ENCODE data around the gene ANXA5.

Gene ANXA5

GRCh38 chr4:121711263-121712000 lies 14.7 kb upstream of the ANXA5 start:
- Histone ChIP-seq H3K27me3 (ENCODE audit: control insufficient read depth in 1 of 2, insufficient read depth in 2 of 2, low read length in 2 of 2) (no peaks in the 10 kb centered on the region), H3K4me3 (ENCODE audit: low read length in 2 of 2) (peak overlapping the region; percentile 66 to 71), H3K36me3 (ENCODE audit: control insufficient read depth in 2 of 2, insufficient read depth in 2 of 2, low read length in 2 of 2) (no peaks in the 10 kb centered on the region), H3K27ac (ENCODE audit: low read length) (peak overlapping the region; percentile 69), H3K9ac (ENCODE audit: low read length in 2 of 2) (peak overlapping the region; percentile 78 to 84), H3K9me3 (ENCODE audit: control insufficient read depth in 2 of 2, low read length in 2 of 2) (no peaks in the 10 kb centered on the region), H3K4me1 (ENCODE audit: control insufficient read depth, insufficient read depth, low read length) (no peaks in the 10 kb centered on the region)

GRCh38 chr4:121709766-121710405 lies 13.1 kb upstream of the ANXA5 start:
- no peaks in the 10 kb centered on the region for H3K4me1 ChIP-seq (ENCODE audit: control insufficient read depth, insufficient read depth, low read length)
- no peak overlapping the region for H3K27ac ChIP-seq (ENCODE audit: low read length)
- H3K9me3 ChIP-seq (ENCODE audit: control insufficient read depth in 2 of 2, low read length in 2 of 2), result no peaks in the 10 kb centered on the region
- H3K9ac ChIP-seq (ENCODE audit: low read length in 2 of 2), result no peak overlapping the region
- no peaks in the 10 kb centered on the region for H3K36me3 ChIP-seq (ENCODE audit: control insufficient read depth in 2 of 2, insufficient read depth in 2 of 2, low read length in 2 of 2)
- H3K4me3 ChIP-seq (ENCODE audit: low read length in 2 of 2), result no peak overlapping the region
- H3K27me3 ChIP-seq (ENCODE audit: control insufficient read depth in 1 of 2, insufficient read depth in 2 of 2, low read length in 2 of 2), result no peaks in the 10 kb centered on the region

GRCh38 chr4:121707344-121707743 lies 10.6 kb upstream of the ANXA5 start:
- H3K27me3 ChIP-seq (ENCODE audit: control insufficient read depth in 1 of 2, insufficient read depth in 2 of 2, low read length in 2 of 2), result no peaks in the 10 kb centered on the region
- no peaks in the 10 kb centered on the region for H3K4me1 ChIP-seq (ENCODE audit: control insufficient read depth, insufficient read depth, low read length)
- H3K27ac ChIP-seq (ENCODE audit: low read length), result no peak overlapping the region
- no peaks in the 10 kb centered on the region for H3K36me3 ChIP-seq (ENCODE audit: control insufficient read depth in 2 of 2, insufficient read depth in 2 of 2, low read length in 2 of 2)
- H3K4me3 ChIP-seq (ENCODE audit: low read length in 2 of 2), result no peak overlapping the region
- H3K9me3 ChIP-seq (ENCODE audit: control insufficient read depth in 2 of 2, low read length in 2 of 2), result peaks cover 0 to 2% of the 10 kb centered on the region in 2 donors
- H3K9ac ChIP-seq (ENCODE audit: low read length in 2 of 2), result no peak overlapping the region

- Histone ChIP-seq H3K9ac (ENCODE audit: low read length in 2 of 2) (no peak overlapping the region), H3K27ac (ENCODE audit: low read length) (no peak overlapping the region), H3K9me3 (ENCODE audit: control insufficient read depth in 2 of 2, low read length in 2 of 2) (peaks cover 0 to 4% of the 10 kb centered on the region in 2 donors), H3K4me3 (ENCODE audit: low read length in 2 of 2) (no peak overlapping the region), H3K4me1 (ENCODE audit: control insufficient read depth, insufficient read depth, low read length) (no peaks in the 10 kb centered on the region), H3K27me3 (ENCODE audit: control insufficient read depth in 1 of 2, insufficient read depth in 2 of 2, low read length in 2 of 2) (no peaks in the 10 kb centered on the region), H3K36me3 (ENCODE audit: control insufficient read depth in 2 of 2, insufficient read depth in 2 of 2, low read length in 2 of 2) (no peaks in the 10 kb centered on the region)
Measured at GRCh38 chr4:121706595-121707021, 9.8 kb upstream of the ANXA5 start.

GRCh38 chr4:121705521-121705920 lies 8.7 kb upstream of the ANXA5 start:
- Histone ChIP-seq H3K4me3 (ENCODE audit: low read length in 2 of 2) (no peak overlapping the region), H3K9ac (ENCODE audit: low read length in 2 of 2) (no peak overlapping the region), H3K36me3 (ENCODE audit: control insufficient read depth in 2 of 2, insufficient read depth in 2 of 2, low read length in 2 of 2) (no peaks in the 10 kb centered on the region), H3K27me3 (ENCODE audit: control insufficient read depth in 1 of 2, insufficient read depth in 2 of 2, low read length in 2 of 2) (no peaks in the 10 kb centered on the region), H3K4me1 (ENCODE audit: control insufficient read depth, insufficient read depth, low read length) (no peaks in the 10 kb centered on the region), H3K9me3 (ENCODE audit: control insufficient read depth in 2 of 2, low read length in 2 of 2) (peaks cover 0 to 4% of the 10 kb centered on the region in 2 donors), H3K27ac (ENCODE audit: low read length) (no peak overlapping the region)

- Histone ChIP-seq H3K27ac (ENCODE audit: low read length) (no peak overlapping the region), H3K9ac (ENCODE audit: low read length in 2 of 2) (no peak overlapping the region), H3K9me3 (ENCODE audit: control insufficient read depth in 2 of 2, low read length in 2 of 2) (peaks cover 0 to 4% of the 10 kb centered on the region in 2 donors), H3K4me1 (ENCODE audit: control insufficient read depth, insufficient read depth, low read length) (peaks cover 7% of the 10 kb centered on the region), H3K36me3 (ENCODE audit: control insufficient read depth in 2 of 2, insufficient read depth in 2 of 2, low read length in 2 of 2) (no peaks in the 10 kb centered on the region), H3K4me3 (ENCODE audit: low read length in 2 of 2) (no peak overlapping the region), H3K27me3 (ENCODE audit: control insufficient read depth in 1 of 2, insufficient read depth in 2 of 2, low read length in 2 of 2) (no peaks in the 10 kb centered on the region)
Measured at GRCh38 chr4:121702136-121702535, 5.4 kb upstream of the ANXA5 start.

- peaks cover 7% of the 10 kb centered on the region for H3K4me1 ChIP-seq (ENCODE audit: control insufficient read depth, insufficient read depth, low read length)
- no peaks in the 10 kb centered on the region for H3K27me3 ChIP-seq (ENCODE audit: control insufficient read depth in 1 of 2, insufficient read depth in 2 of 2, low read length in 2 of 2)
- no peak overlapping the region for H3K27ac ChIP-seq (ENCODE audit: low read length)
- peaks cover 0 to 4% of the 10 kb centered on the region in 2 donors for H3K9me3 ChIP-seq (ENCODE audit: control insufficient read depth in 2 of 2, low read length in 2 of 2)
- H3K9ac ChIP-seq (ENCODE audit: low read length in 2 of 2), result no peak overlapping the region
- H3K36me3 ChIP-seq (ENCODE audit: control insufficient read depth in 2 of 2, insufficient read depth in 2 of 2, low read length in 2 of 2), result no peaks in the 10 kb centered on the region
- no peak overlapping the region for H3K4me3 ChIP-seq (ENCODE audit: low read length in 2 of 2)
Measured at GRCh38 chr4:121701263-121701662, 4.5 kb upstream of the ANXA5 start.

- Histone ChIP-seq H3K9me3 (ENCODE audit: control insufficient read depth in 2 of 2, low read length in 2 of 2) (peaks cover 0 to 4% of the 10 kb centered on the region in 2 donors), H3K27me3 (ENCODE audit: control insufficient read depth in 1 of 2, insufficient read depth in 2 of 2, low read length in 2 of 2) (no peaks in the 10 kb centered on the region), H3K36me3 (ENCODE audit: control insufficient read depth in 2 of 2, insufficient read depth in 2 of 2, low read length in 2 of 2) (no peaks in the 10 kb centered on the region), H3K4me1 (ENCODE audit: control insufficient read depth, insufficient read depth, low read length) (peaks cover 11% of the 10 kb centered on the region), H3K9ac (ENCODE audit: low read length in 2 of 2) (no peak overlapping the region), H3K27ac (ENCODE audit: low read length) (no peak overlapping the region), H3K4me3 (ENCODE audit: low read length in 2 of 2) (peak overlapping the region in 1 of 2 donors; percentile 94)
Measured at GRCh38 chr4:121698236-121698671, 1.5 kb upstream of the ANXA5 start.

- H3K4me1 ChIP-seq (ENCODE audit: control insufficient read depth, insufficient read depth, low read length), result peaks cover 18% of the 10 kb centered on the region
- H3K9me3 ChIP-seq (ENCODE audit: control insufficient read depth in 2 of 2, low read length in 2 of 2), result peaks cover 0 to 4% of the 10 kb centered on the region in 2 donors
- H3K27ac ChIP-seq (ENCODE audit: low read length), result peak overlapping the region; percentile 84
- H3K36me3 ChIP-seq (ENCODE audit: control insufficient read depth in 2 of 2, insufficient read depth in 2 of 2, low read length in 2 of 2), result no peaks in the 10 kb centered on the region
- H3K4me3 ChIP-seq (ENCODE audit: low read length in 2 of 2), result peak overlapping the region; percentile 93 to 94
- no peaks in the 10 kb centered on the region for H3K27me3 ChIP-seq (ENCODE audit: control insufficient read depth in 1 of 2, insufficient read depth in 2 of 2, low read length in 2 of 2)
- peak overlapping the region; percentile 87 to 92 for H3K9ac ChIP-seq (ENCODE audit: low read length in 2 of 2)
Measured at GRCh38 chr4:121697564-121697963, 784 bp upstream of the ANXA5 start.

GRCh38 chr4:121696170-121696580 lies 605 bp downstream of the ANXA5 start:
- Histone ChIP-seq H3K4me3 (ENCODE audit: low read length in 2 of 2) (peak overlapping the region; percentile 94 to 98), H3K4me1 (ENCODE audit: control insufficient read depth, insufficient read depth, low read length) (peaks cover 20% of the 10 kb centered on the region)

GRCh38 chr4:121693886-121694285 lies 2.9 kb downstream of the ANXA5 start:
- Histone ChIP-seq H3K27me3 (ENCODE audit: control insufficient read depth in 1 of 2, insufficient read depth in 2 of 2, low read length in 2 of 2) (no peaks in the 10 kb centered on the region), H3K4me3 (ENCODE audit: low read length in 2 of 2) (no peak overlapping the region), H3K4me1 (ENCODE audit: control insufficient read depth, insufficient read depth, low read length) (peaks cover 35% of the 10 kb centered on the region), H3K27ac (ENCODE audit: low read length) (no peak overlapping the region), H3K36me3 (ENCODE audit: control insufficient read depth in 2 of 2, insufficient read depth in 2 of 2, low read length in 2 of 2) (no peaks in the 10 kb centered on the region), H3K9me3 (ENCODE audit: control insufficient read depth in 2 of 2, low read length in 2 of 2) (no peaks in the 10 kb centered on the region), H3K9ac (ENCODE audit: low read length in 2 of 2) (no peak overlapping the region)

More at GRCh38 chr4:121696170-121696580, 605 bp downstream of the ANXA5 start:
- no peaks in the 10 kb centered on the region for H3K27me3 ChIP-seq (ENCODE audit: control insufficient read depth in 1 of 2, insufficient read depth in 2 of 2, low read length in 2 of 2)
- H3K9me3 ChIP-seq (ENCODE audit: control insufficient read depth in 2 of 2, low read length in 2 of 2), result no peaks in the 10 kb centered on the region
- H3K27ac ChIP-seq (ENCODE audit: low read length), result peak overlapping the region; percentile 84
- no peaks in the 10 kb centered on the region for H3K36me3 ChIP-seq (ENCODE audit: control insufficient read depth in 2 of 2, insufficient read depth in 2 of 2, low read length in 2 of 2)
- peak overlapping the region; percentile 94 to 96 for H3K9ac ChIP-seq (ENCODE audit: low read length in 2 of 2)

Measured in stomach smooth muscle (tissue), 2 donors.